Smooth muscle cell (in vitro differentiated cells): ENCODE measurements around the gene CCDC97. TPM values are rescaled to one million over a fixed set of nuclear protein-coding genes. Genes with fewer than 3 reads are reported as not detected.

Source experiments
- DNase-seq: peaks from one replicate; lab custom pipeline; 2025; ENCODE audit not compliant: unreplicated experiment; lab: John Stamatoyannopoulos, UW
- H2AFZ ChIP-seq: fragments of 200-600 bp; sonication (generic); 2 replicates; pipeline ENCODE4 v1.6.0; 2016; ENCODE audit warnings: antibody characterized with exemption, low read depth, mild to moderate bottlenecking
- H3F3A ChIP-seq: fragments of 200-600 bp; sonication (generic); 2 replicates; pipeline ENCODE4 v1.6.0; 2017; ENCODE audit warnings: antibody characterized with exemption, low read depth
- H3K27ac ChIP-seq: fragments of 200-600 bp; sonication (generic); 2 replicates; pipeline ENCODE4 v1.5.1; 2016; ENCODE audit warnings: low read depth, mild to moderate bottlenecking
- H3K27me3 ChIP-seq: fragments of 200-600 bp; sonication (generic); 2 replicates; pipeline ENCODE4 v1.6.1; 2016; ENCODE audit warnings: low read depth, mild to moderate bottlenecking
- H3K36me3 ChIP-seq: fragments of 200-600 bp; sonication (generic); 2 replicates; pipeline ENCODE4 v1.5.1; 2016; ENCODE audit warnings: low read depth
- H3K4me1 ChIP-seq: fragments of 200-600 bp; sonication (generic); 2 replicates; pipeline ENCODE4 v1.5.1; 2016; ENCODE audit warnings: low read depth
- H3K4me2 ChIP-seq: fragments of 200-600 bp; sonication (generic); 2 replicates; pipeline ENCODE4 v1.6.0; 2016; ENCODE audit warnings: mild to moderate bottlenecking
- H3K4me3 ChIP-seq: fragments of 200-600 bp; sonication (generic); 2 replicates; pipeline ENCODE4 v1.5.1; 2016; ENCODE audit warnings: mild to moderate bottlenecking
- H3K79me2 ChIP-seq: fragments of 200-600 bp; sonication (generic); 2 replicates; pipeline ENCODE4 v1.6.0; 2016; ENCODE audit warnings: low read depth, mild to moderate bottlenecking
- H3K9ac ChIP-seq: fragments of 200-600 bp; sonication (generic); 2 replicates; pipeline ENCODE4 v1.6.0; 2016; ENCODE audit warnings: low read depth
- H3K9me3 ChIP-seq: fragments of 200-600 bp; sonication (generic); replicated peaks from 2 replicates; pipeline ENCODE4 v1.5.1; 2016; ENCODE audit warnings: low read depth
- H4K20me1 ChIP-seq: fragments of 200-600 bp; sonication (generic); 2 replicates; pipeline ENCODE4 v1.6.0; 2016; ENCODE audit warnings: low read depth
- CTCF ChIP-seq: fragments of 200-600 bp; sonication (generic); IDR thresholded peaks from 2 replicates; pipeline ENCODE4 v1.5.1; 2017; ENCODE audit warnings: borderline replicate concordance, mild to moderate bottlenecking, antibody characterized with exemption; ENCODE audit not compliant: insufficient read depth, poor library complexity, severe bottlenecking
- WGBS: methylation state at CpG from one replicate; pipeline ENCODE4 v1.1.7; 2016; ENCODE audit warnings: low lambda C conversion rate; 5-methylcytosine and 5-hydroxymethylcytosine counted together
- polyA plus RNA-seq: library from polyadenylated mRNA; unstranded; fragments of >200 nt; fragmentation: Nextera tagmentation; extraction: Ambion mirVana; gene quantifications from 2 replicates; pipeline ENCODE4 v1.2.1, GENCODE V29; 2016
- total RNA-seq: library from RNA; depleted of rRNA; stranded (reverse); fragments of >200 nt; gene quantifications from 2 replicates; pipeline ENCODE4 v1.2.3, GENCODE V29; 2014

Gene CCDC97
- total and polyA plus RNA-seq, 2 experiments from 2014 or later, result 7.5 to 18.2 TPM

DNA sequence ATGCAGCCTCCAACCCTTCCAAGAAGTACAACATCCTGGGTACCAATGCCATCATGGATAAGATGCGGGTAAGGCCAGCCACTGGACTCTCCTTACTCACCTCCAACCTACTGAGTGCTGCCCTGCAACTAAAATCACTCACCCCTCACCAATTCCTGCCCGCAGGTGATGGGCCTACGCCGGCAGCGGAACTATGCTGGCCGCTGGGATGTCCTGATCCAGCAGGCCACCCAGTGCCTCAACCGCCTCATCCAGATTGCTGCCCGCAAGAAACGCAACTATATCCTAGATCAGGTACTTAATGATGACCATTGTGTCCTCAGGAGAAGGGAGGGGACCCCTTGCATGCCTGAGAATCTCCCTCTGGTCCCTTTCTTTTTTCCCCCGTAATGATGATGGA, 15.6 kb upstream of the CCDC97 start:
- 96% methylated on average over 10 of the region's 10 CpGs for WGBS
- peaks cover 68% of the 10 kb centered on the region for H4K20me1 ChIP-seq
- H3K4me2 ChIP-seq, result no peak overlapping the region
- H3K36me3 ChIP-seq, result peaks cover 23% of the 10 kb centered on the region
- peaks cover 10% of the 10 kb centered on the region for H3K79me2 ChIP-seq
- no peak overlapping the region for H3K4me3 ChIP-seq
- H3K9ac ChIP-seq, result no peak overlapping the region
- no peaks in the 10 kb centered on the region for H3K4me1 ChIP-seq
- TF ChIP-seq CTCF, result no peak
- no peaks in the 10 kb centered on the region for H3K27me3 ChIP-seq
- H3K9me3 ChIP-seq, result no peaks in the 10 kb centered on the region
- H3K27ac ChIP-seq, result no peak overlapping the region
- peaks cover 48% of the 10 kb centered on the region for H3F3A ChIP-seq
- DNase-seq, result no peak
- H2AFZ ChIP-seq, result no peak overlapping the region

DNA sequence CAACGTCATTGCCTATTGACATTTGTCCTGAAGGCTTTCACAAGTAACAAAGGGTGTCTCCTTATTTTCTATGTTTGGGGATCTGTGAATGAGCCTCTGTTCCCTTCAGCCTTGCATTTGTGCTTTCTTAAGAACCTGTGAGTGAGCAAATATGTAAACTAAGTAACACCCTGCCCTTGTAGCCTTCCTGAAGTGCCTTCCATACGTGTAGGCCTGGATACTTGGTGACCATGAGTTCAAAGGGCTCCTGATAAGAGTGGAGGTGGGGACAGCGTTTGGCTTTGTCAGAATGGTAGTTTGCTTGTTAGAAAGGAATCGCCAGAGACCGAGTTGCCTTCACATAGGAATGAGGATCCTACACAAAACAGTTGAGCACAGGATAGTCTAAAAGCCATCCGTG, 14.5 kb upstream of the CCDC97 start:
- H4K20me1 ChIP-seq, result peaks cover 68% of the 10 kb centered on the region
- no peak overlapping the region for H3K4me2 ChIP-seq
- H3K9me3 ChIP-seq, result no peaks in the 10 kb centered on the region
- H3K79me2 ChIP-seq, result peaks cover 9% of the 10 kb centered on the region
- no peaks in the 10 kb centered on the region for H3K4me1 ChIP-seq
- no peak overlapping the region for H3K9ac ChIP-seq
- H3K27me3 ChIP-seq, result no peaks in the 10 kb centered on the region
- peaks cover 51% of the 10 kb centered on the region for H3F3A ChIP-seq
- H3K4me3 ChIP-seq, result no peak overlapping the region
- WGBS, result 90% methylated on average over 6 of the region's 6 CpGs
- H3K36me3 ChIP-seq, result peaks cover 23% of the 10 kb centered on the region
- no peak for TF ChIP-seq CTCF
- DNase-seq, result no peak
- no peak overlapping the region for H2AFZ ChIP-seq
- peak overlapping the region; percentile 99 for H3K27ac ChIP-seq

DNA sequence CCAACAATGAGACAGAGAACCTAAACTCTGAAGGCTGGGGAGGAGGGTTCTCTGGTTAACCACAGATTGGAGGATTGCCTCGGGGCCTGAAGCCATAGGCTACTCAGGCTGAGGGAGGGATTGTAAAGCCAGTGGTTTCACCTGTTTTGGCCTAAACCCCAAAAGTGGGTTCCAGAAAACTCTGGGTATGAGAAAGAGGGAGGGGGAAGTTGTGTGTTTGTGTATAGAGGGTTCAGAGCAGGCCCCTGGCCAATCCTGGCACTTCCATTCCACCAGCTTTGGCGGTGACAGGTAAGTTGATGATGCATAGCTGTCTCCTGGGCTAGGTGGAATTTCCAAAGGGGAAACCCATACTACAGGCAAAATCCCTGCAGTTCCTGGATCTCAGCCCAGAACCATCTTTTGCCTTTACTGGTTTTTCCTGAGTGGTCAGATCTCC, 13.5 kb upstream of the CCDC97 start:
- H3K4me3 ChIP-seq, result no peak overlapping the region
- TF ChIP-seq CTCF, result no peak
- H2AFZ ChIP-seq, result no peak overlapping the region
- no peak for DNase-seq
- no peaks in the 10 kb centered on the region for H3K27me3 ChIP-seq
- no peak overlapping the region for H3K4me2 ChIP-seq
- no peaks in the 10 kb centered on the region for H3K4me1 ChIP-seq
- H4K20me1 ChIP-seq, result peaks cover 69% of the 10 kb centered on the region
- peak overlapping the region; percentile 99 for H3K27ac ChIP-seq
- peaks cover 28% of the 10 kb centered on the region for H3K36me3 ChIP-seq
- H3K79me2 ChIP-seq, result peaks cover 18% of the 10 kb centered on the region
- peaks cover 55% of the 10 kb centered on the region for H3F3A ChIP-seq
- WGBS, result 87% methylated on average over 2 of the region's 2 CpGs
- H3K9me3 ChIP-seq, result no peaks in the 10 kb centered on the region
- peak overlapping the region; percentile 96 for H3K9ac ChIP-seq

DNA sequence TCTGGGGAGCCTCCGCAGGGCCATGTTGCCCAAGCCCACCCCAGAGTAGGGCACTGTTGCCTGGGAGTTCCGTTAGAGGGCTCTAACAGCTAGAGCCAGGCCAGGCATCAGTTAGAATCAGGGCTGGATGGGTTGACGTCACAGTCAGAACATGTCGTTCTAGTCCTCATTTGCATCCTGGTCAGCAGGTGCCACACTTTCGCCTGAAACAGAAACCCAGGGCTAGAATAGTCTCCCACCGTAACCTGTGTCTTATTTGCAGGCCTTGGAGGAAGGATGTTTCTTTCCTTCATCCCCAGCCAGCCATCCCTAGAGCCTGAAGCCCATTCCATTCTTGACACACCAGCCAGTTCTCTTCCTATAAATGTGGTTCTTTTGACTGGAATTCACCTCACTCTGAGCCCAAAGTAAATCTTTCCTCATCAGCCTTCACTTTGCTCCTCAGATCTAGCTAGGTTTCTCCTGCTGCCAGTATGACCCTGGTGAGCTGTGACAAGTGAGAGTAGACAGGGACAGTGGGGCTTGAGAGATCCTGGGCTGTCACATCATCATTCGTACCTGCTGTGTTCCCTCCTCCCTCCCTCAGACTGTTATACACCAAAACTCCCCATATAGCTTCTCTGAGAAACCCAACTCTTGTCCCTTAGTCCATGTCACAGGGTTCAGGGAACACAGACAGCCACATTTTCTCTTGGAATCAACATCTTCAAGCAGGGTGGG, 12.2 kb upstream of the CCDC97 start:
- H3F3A ChIP-seq, result peaks cover 55% of the 10 kb centered on the region
- no peaks in the 10 kb centered on the region for H3K9me3 ChIP-seq
- H3K27me3 ChIP-seq, result no peaks in the 10 kb centered on the region
- no peak overlapping the region for H2AFZ ChIP-seq
- H3K27ac ChIP-seq, result peak overlapping the region; percentile 99
- peaks cover 67% of the 10 kb centered on the region for H4K20me1 ChIP-seq
- peaks cover 13% of the 10 kb centered on the region for H3K79me2 ChIP-seq
- H3K4me2 ChIP-seq, result peak overlapping the region; percentile 54
- 95% methylated on average over 7 of the region's 7 CpGs for WGBS
- no peak for TF ChIP-seq CTCF
- H3K9ac ChIP-seq, result peak overlapping the region; percentile 96
- peaks cover 23% of the 10 kb centered on the region for H3K36me3 ChIP-seq
- H3K4me1 ChIP-seq, result no peaks in the 10 kb centered on the region
- no peak for DNase-seq
- no peak overlapping the region for H3K4me3 ChIP-seq
